HL-60 (cell line): ENCODE data around the gene FTO.

ENCODE experiments used
- GABPA ChIP-seq: IDR thresholded peaks from 2 replicates; pipeline ENCODE4 v1.6.1; 2012; ENCODE audit warnings: low read depth
- POLR2AphosphoS5 ChIP-seq: IDR thresholded peaks from 2 replicates; pipeline ENCODE4 v1.6.1; 2012; ENCODE audit warnings: low read depth
- SPI1 ChIP-seq: IDR thresholded peaks from 2 replicates; pipeline ENCODE4 v1.6.1; 2012; ENCODE audit warnings: low read depth, mild to moderate bottlenecking, borderline replicate concordance
- TF ChIP-seq, protein P1 (sequence below): IDR thresholded peaks from one replicate; pipeline ENCODE4 v1.5.1; 2011; ENCODE audit warnings: low read length, control low read depth, inconsistent platforms; ENCODE audit not compliant: insufficient read depth
- TF ChIP-seq, protein P2 (sequence below): IDR thresholded peaks from 2 replicates; pipeline ENCODE4 v1.6.1; 2012; ENCODE audit warnings: low read depth; ENCODE audit not compliant: insufficient replicate concordance

DNA sequence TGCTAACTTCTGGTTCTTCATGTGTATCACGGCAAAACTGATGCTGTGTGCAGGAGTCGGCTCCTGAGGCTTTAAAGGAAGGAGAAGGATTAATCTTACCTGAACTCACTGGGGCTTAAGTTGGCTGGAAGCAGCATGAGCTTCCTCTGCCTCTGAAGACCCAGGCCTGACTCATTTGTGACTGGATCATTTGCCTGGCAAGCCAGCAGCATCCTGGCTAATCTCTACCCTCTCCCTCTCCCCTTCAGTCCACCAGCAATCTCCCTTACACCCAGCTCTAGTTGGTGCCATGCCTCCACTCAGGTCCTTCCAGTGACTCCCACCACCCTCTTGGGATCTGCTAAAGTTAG, 432.3 kb downstream of the FTO start:
- TF ChIP-seq, protein P1, sequence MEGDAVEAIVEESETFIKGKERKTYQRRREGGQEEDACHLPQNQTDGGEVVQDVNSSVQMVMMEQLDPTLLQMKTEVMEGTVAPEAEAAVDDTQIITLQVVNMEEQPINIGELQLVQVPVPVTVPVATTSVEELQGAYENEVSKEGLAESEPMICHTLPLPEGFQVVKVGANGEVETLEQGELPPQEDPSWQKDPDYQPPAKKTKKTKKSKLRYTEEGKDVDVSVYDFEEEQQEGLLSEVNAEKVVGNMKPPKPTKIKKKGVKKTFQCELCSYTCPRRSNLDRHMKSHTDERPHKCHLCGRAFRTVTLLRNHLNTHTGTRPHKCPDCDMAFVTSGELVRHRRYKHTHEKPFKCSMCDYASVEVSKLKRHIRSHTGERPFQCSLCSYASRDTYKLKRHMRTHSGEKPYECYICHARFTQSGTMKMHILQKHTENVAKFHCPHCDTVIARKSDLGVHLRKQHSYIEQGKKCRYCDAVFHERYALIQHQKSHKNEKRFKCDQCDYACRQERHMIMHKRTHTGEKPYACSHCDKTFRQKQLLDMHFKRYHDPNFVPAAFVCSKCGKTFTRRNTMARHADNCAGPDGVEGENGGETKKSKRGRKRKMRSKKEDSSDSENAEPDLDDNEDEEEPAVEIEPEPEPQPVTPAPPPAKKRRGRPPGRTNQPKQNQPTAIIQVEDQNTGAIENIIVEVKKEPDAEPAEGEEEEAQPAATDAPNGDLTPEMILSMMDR: no peak
- TF ChIP-seq POLR2AphosphoS5 (no peak), GABPA (no peak), SPI1 (no peak)
- TF ChIP-seq, protein P2, sequence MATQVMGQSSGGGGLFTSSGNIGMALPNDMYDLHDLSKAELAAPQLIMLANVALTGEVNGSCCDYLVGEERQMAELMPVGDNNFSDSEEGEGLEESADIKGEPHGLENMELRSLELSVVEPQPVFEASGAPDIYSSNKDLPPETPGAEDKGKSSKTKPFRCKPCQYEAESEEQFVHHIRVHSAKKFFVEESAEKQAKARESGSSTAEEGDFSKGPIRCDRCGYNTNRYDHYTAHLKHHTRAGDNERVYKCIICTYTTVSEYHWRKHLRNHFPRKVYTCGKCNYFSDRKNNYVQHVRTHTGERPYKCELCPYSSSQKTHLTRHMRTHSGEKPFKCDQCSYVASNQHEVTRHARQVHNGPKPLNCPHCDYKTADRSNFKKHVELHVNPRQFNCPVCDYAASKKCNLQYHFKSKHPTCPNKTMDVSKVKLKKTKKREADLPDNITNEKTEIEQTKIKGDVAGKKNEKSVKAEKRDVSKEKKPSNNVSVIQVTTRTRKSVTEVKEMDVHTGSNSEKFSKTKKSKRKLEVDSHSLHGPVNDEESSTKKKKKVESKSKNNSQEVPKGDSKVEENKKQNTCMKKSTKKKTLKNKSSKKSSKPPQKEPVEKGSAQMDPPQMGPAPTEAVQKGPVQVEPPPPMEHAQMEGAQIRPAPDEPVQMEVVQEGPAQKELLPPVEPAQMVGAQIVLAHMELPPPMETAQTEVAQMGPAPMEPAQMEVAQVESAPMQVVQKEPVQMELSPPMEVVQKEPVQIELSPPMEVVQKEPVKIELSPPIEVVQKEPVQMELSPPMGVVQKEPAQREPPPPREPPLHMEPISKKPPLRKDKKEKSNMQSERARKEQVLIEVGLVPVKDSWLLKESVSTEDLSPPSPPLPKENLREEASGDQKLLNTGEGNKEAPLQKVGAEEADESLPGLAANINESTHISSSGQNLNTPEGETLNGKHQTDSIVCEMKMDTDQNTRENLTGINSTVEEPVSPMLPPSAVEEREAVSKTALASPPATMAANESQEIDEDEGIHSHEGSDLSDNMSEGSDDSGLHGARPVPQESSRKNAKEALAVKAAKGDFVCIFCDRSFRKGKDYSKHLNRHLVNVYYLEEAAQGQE: no peak
